ENCODE data around the gene CCK.

The CCK gene

DNA sequence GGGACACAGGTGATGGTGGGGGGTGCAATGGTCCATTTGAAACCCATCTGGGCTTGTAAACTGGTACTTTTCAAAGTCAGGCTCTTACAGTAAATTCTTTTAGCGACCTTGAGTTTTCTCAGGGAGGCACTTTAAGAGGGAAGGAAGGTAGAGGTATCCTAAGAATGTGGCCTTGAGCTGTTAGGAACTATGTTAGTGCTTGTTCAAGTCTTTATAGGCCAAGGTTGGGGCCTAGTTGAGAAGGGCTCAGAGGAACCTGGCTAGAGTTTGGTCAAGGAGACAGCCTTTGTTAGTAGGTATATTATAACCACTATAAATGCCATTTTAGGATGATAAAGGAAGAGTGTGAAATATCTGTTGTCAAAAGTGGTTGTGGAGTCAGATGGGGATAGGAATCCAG is 9.2 kb upstream of the CCK start:
- no peak for DNase-seq
- Histone ChIP-seq H3K27ac (no peak overlapping the region), H3K27me3 (peaks cover 0 to 6% of the 10 kb centered on the region in 2 donors), H3K4me1 (no peaks in the 10 kb centered on the region), H3K36me3 (no peaks in the 10 kb centered on the region), H3K4me3 (no peak overlapping the region), H3K9me3 (peaks cover 0 to 4% (median under 1%) of the 10 kb centered on the region in 3 donors)
- TF ChIP-seq, protein P1, sequence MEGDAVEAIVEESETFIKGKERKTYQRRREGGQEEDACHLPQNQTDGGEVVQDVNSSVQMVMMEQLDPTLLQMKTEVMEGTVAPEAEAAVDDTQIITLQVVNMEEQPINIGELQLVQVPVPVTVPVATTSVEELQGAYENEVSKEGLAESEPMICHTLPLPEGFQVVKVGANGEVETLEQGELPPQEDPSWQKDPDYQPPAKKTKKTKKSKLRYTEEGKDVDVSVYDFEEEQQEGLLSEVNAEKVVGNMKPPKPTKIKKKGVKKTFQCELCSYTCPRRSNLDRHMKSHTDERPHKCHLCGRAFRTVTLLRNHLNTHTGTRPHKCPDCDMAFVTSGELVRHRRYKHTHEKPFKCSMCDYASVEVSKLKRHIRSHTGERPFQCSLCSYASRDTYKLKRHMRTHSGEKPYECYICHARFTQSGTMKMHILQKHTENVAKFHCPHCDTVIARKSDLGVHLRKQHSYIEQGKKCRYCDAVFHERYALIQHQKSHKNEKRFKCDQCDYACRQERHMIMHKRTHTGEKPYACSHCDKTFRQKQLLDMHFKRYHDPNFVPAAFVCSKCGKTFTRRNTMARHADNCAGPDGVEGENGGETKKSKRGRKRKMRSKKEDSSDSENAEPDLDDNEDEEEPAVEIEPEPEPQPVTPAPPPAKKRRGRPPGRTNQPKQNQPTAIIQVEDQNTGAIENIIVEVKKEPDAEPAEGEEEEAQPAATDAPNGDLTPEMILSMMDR (IDR thresholded peaks at IDR 0.05): no peak
- intact Hi-C loops (cut with DNase I; ENCODE audit: low total_unique reads): no loop called here

DNA sequence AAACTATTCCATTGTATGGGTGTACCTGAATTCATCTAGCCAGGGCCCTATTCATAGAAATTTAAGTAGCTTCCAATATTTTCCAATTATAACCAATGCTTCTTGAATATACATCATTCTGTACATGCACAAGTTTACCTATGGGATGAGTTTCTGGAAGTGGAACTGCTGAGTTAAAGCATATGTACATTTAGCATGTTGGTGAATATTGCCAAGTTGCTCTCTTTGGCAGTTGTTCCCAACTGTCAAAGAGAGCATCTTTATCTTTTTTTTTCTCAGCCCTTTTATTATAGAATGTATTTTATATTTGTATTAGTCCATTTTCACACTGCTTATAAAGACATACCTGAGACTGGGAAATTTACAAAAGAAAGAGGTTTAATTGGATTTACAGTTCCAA is 8.3 kb upstream of the CCK start:
- TF ChIP-seq, protein P1 (IDR thresholded peaks at IDR 0.05): no peak
- no peak overlapping the region for H3K4me3 ChIP-seq
- no peak for DNase-seq
- H3K9me3 ChIP-seq: no peaks in the 10 kb centered on the region
- no peak overlapping the region for H3K27ac ChIP-seq
- intact Hi-C loops (cut with DNase I; ENCODE audit: low total_unique reads): no loop called here
- no peaks in the 10 kb centered on the region for H3K36me3 ChIP-seq
- no peaks in the 10 kb centered on the region for H3K4me1 ChIP-seq
- H3K27me3 ChIP-seq: peaks cover 0 to 6% of the 10 kb centered on the region in 2 donors

DNA sequence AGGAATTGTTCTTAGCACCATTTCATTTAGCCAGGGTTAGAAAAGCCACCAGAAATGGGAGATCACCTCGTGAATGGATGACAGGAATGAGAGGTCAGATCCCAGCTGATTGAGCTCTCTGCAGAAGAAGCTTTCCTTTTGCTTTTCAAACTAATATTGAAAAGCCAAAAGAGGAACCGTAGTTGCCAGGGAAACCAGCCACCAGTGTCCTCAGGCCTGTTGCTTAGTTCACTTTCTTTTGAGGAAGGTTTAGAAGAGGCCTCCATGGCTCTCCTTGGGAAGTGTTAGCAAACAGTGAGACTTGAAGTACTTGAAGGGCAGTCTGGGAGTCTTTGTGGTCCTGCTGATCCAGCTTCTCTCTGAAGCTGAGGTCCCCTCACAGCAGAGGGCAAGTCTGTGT is 7.4 kb upstream of the CCK start:
- no peaks in the 10 kb centered on the region for H3K36me3 ChIP-seq
- H3K4me3 ChIP-seq: no peak overlapping the region
- intact Hi-C loops (cut with DNase I; ENCODE audit: low total_unique reads): no loop called here
- DNase-seq: no peak
- no peaks in the 10 kb centered on the region for H3K4me1 ChIP-seq
- H3K27me3 ChIP-seq: peaks cover 0 to 15% of the 10 kb centered on the region in 2 donors
- no peak overlapping the region for H3K27ac ChIP-seq
- TF ChIP-seq, protein P1 (IDR thresholded peaks at IDR 0.05): no peak
- no peaks in the 10 kb centered on the region for H3K9me3 ChIP-seq

DNA sequence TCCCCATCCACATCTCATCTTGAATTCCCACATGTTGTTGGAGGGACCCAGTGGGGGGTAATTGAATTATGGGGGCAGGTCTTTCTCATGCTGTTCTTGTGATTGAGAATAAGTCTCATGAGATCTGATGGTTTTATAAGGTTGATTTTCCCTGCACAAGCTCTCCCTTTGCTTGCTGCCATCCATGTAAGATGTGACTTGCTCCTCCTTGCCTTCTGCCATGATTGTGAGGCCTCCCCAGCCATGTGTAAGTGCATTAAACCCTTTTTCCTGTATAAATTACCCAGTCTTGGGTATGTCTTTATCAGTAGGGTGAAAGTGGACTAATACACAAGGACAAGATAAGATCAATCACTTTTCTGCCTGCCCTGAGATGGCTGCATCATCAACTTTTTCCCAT is 5.8 kb upstream of the CCK start:
- Histone ChIP-seq H3K4me3 (no peak overlapping the region), H3K27me3 (peaks cover 0 to 23% of the 10 kb centered on the region in 2 donors), H3K36me3 (no peaks in the 10 kb centered on the region), H3K9me3 (no peaks in the 10 kb centered on the region), H3K27ac (no peak overlapping the region), H3K4me1 (no peaks in the 10 kb centered on the region)
- no peak for DNase-seq
- TF ChIP-seq, protein P1 (IDR thresholded peaks at IDR 0.05): no peak
- intact Hi-C loops (cut with DNase I; ENCODE audit: low total_unique reads): no loop called here

DNA sequence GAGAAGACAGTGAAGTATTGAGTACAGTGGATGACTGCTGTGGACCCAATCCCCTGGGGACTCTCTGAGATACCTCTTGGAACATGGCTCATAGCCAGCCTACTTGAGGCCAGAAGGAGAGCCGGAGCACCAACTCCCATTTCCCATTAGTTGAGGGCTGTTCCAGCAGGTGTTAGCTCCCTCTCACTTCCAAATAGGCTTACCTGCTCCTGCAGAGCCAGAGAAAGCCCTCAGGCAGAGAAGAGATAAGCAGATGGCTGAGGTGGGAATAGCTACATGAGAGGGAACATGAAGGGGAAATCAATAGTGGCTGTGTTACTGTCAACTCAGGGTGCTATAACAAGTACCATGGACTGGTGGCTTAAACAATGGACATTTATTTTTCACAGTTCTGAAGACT is 4.6 kb upstream of the CCK start:
- intact Hi-C loops (cut with DNase I; ENCODE audit: low total_unique reads): no loop called here
- H3K27me3 ChIP-seq: peaks cover 0 to 32% of the 10 kb centered on the region in 2 donors
- no peak for DNase-seq

More for the DNA sequence above, 4.6 kb upstream of the CCK start:
- no peak overlapping the region for H3K4me3 ChIP-seq
- no peaks in the 10 kb centered on the region for H3K36me3 ChIP-seq
- TF ChIP-seq, protein P1 (IDR thresholded peaks at IDR 0.05): no peak
- no peak overlapping the region for H3K27ac ChIP-seq
- H3K4me1 ChIP-seq: peaks cover 0 to 3% (median 0%) of the 10 kb centered on the region in 4 donors
- no peaks in the 10 kb centered on the region for H3K9me3 ChIP-seq

Measured in tibial artery (tissue), 4 donors.